Stimulated activated CD8-positive, alpha-beta memory T cell treated with anti-CD3 and anti-CD28 coated beads, Interleukin-2, amount 100 ng/mL, for 1 hour (primary cell): ENCODE measurements around the gene SUCNR1.
"Not testable (repeated sequence)": the region's sequence is repeated elsewhere in the genome, so short reads cannot be mapped to it uniquely, and the experiment has no call there.

Experiments used
- DNase-seq, 2 donors: peaks; one replicate each; pipeline ENCODE4 v3.0.0-alpha.2; 2020; ENCODE audit warnings: low read depth in 2 of 2

The SUCNR1 gene

GRCh38 chr3:151873398-151873797 lies at the start of gene SUCNR1:
SUCNR1 (plus strand) TSS chr3:151873643; CDS start chr3:151879893, 6,250 bp downstream.
- DNase-seq: no peak

- no peak for DNase-seq
Observed at GRCh38 chr3:151827816-151828215, 45.6 kb upstream of the SUCNR1 start.

- no peak for DNase-seq
Observed at GRCh38 chr3:151835751-151836525, 37.5 kb upstream of the SUCNR1 start.

GRCh38 chr3:151837057-151837456 lies 36.4 kb upstream of the SUCNR1 start:
- no peak for DNase-seq

GRCh38 chr3:151838574-151839312 lies 34.7 kb upstream of the SUCNR1 start:
- DNase-seq: no peak

- DNase-seq: no peak
Observed at GRCh38 chr3:151839313-151839631, 34.2 kb upstream of the SUCNR1 start.

GRCh38 chr3:151841801-151842200 lies 31.6 kb upstream of the SUCNR1 start:
- DNase-seq: no peak

GRCh38 chr3:151843275-151843674 lies 30.2 kb upstream of the SUCNR1 start:
- DNase-seq: no peak

- no peak for DNase-seq
Observed at GRCh38 chr3:151845306-151845905, 28.0 kb upstream of the SUCNR1 start.

GRCh38 chr3:151850065-151850464 lies 23.4 kb upstream of the SUCNR1 start:
- not testable (repeated sequence) for DNase-seq

GRCh38 chr3:151852074-151852811 lies 21.2 kb upstream of the SUCNR1 start:
- no peak for DNase-seq

GRCh38 chr3:151856118-151856517 lies 17.3 kb upstream of the SUCNR1 start:
- no peak for DNase-seq

GRCh38 chr3:151856641-151857040 lies 16.8 kb upstream of the SUCNR1 start:
- DNase-seq: no peak

GRCh38 chr3:151859233-151859673 lies 14.2 kb upstream of the SUCNR1 start:
- DNase-seq: no peak

GRCh38 chr3:151859905-151860304 lies 13.5 kb upstream of the SUCNR1 start:
- no peak for DNase-seq

- DNase-seq: no peak
Observed at GRCh38 chr3:151863611-151864010, 9.8 kb upstream of the SUCNR1 start.

- DNase-seq: no peak
Observed at GRCh38 chr3:151864423-151865101, 8.9 kb upstream of the SUCNR1 start.

GRCh38 chr3:151866711-151867410 lies 6.6 kb upstream of the SUCNR1 start:
- DNase-seq: no peak

GRCh38 chr3:151867666-151868065 lies 5.8 kb upstream of the SUCNR1 start:
- DNase-seq: no peak

- no peak for DNase-seq
Observed at GRCh38 chr3:151869181-151869580, 4.3 kb upstream of the SUCNR1 start.
